ENCODE results near the gene PHF2. TPM values are rescaled to one million over a fixed set of nuclear protein-coding genes. Genes with fewer than 3 reads are reported as not detected.

Gene PHF2
- total and polyA plus RNA-seq, 2 of the 8 experiments (the other 6 are each of a cell fraction or from before 2014, with no cell fraction given) = 3.4 to 9.4 TPM

- no peak overlapping the region for H3K23ac ChIP-seq (ENCODE audit: insufficient read length)
- no peak overlapping the region for H4K5ac ChIP-seq (ENCODE audit: insufficient read length, low read depth, low read length)
- no peaks in the 10 kb centered on the region for H3K23me2 ChIP-seq (ENCODE audit: low read depth, low read length)
- no peak overlapping the region for H3K4me3 ChIP-seq (ENCODE audit: extremely low read depth in 1 of 4, insufficient read depth in 2 of 4, low read depth in 3 of 4, low read length in 4 of 4)
- H3K36me3 ChIP-seq (ENCODE audit: control insufficient read depth in 2 of 4, insufficient read depth in 4 of 4, low read length in 3 of 4) = peaks cover 3 to 11% (median 9%) of the 10 kb centered on the region in 4 experiments; a peak in 6 of 8 replicates
- H3K79me2 ChIP-seq (ENCODE audit: control insufficient read depth in 1 of 2, insufficient read depth in 2 of 2, low read length in 2 of 2) = no peaks in the 10 kb centered on the region; a peak in 1 of 4 replicates
- peaks cover 3% of the 10 kb centered on the region; the same call in 1 of the 2 replicates for H3K79me1 ChIP-seq (ENCODE audit: low read depth, low read length)
- no peak overlapping the region for H2AK5ac ChIP-seq (ENCODE audit: low read depth, low read length)
- 94% methylated on average over 4 of the region's 4 CpGs; no CpG with 5 or more reads in 1 of the 2 experiments for WGBS, 2 experiments (ENCODE audit: extremely low coverage in 1 of 2, insufficient coverage in 1 of 2, insufficient read length in 1 of 2, insufficient replicate concordance in 2 of 2, low coverage in 1 of 2, low lambda C conversion rate in 2 of 2, missing lambda C conversion rate in 1 of 2)
- no peak overlapping the region for H4K91ac ChIP-seq (replicated peaks; ENCODE audit: insufficient read length, low read length)
- no peak overlapping the region for H3K18ac ChIP-seq (ENCODE audit: extremely low read depth, low read length)
- H3K27ac ChIP-seq (ENCODE audit: low read depth, low read length) = no peak overlapping the region
- ChIA-PET POLR2A (ENCODE audit: partially characterized antibody) (interaction anchor here (0.6 kb wide), 1 partner anchor 765 kb away, joined by 3 read pairs; no protein-coding TSS in a partner anchor), CTCF (ENCODE audit: partially characterized antibody) (interaction anchor here (1.5 kb wide), 1 partner anchor 39 kb away, joined by 4 read pairs; no protein-coding TSS in a partner anchor)
- no peak overlapping the region for H3K4me2 ChIP-seq (ENCODE audit: insufficient read depth in 1 of 2, low read depth in 2 of 2, low read length in 2 of 2)
- no peak overlapping the region for H4K8ac ChIP-seq (ENCODE audit: extremely low read depth, insufficient read depth, low read length)
- H2BK20ac ChIP-seq (ENCODE audit: low read length) = no peak overlapping the region
- no peak overlapping the region for H2BK15ac ChIP-seq (ENCODE audit: low read length)
- H2BK5ac ChIP-seq (ENCODE audit: low read depth, low read length) = no peak overlapping the region
- no peak for TF ChIP-seq EP300 (IDR thresholded peaks at IDR 0.05; ENCODE audit: borderline replicate concordance in 1 of 2, low read depth in 2 of 2, low read length in 2 of 2)
- no peak overlapping the region for H2AFZ ChIP-seq (ENCODE audit: low read length)
- H3K4ac ChIP-seq (replicated peaks; ENCODE audit: insufficient read length, low read depth, low read length) = no peak overlapping the region
- H3K56ac ChIP-seq (replicated peaks; ENCODE audit: insufficient read length, low read depth, low read length) = no peak overlapping the region
- H3K9ac ChIP-seq (replicated peaks in 1 of 4; ENCODE audit: extremely low read depth in 1 of 4, low read depth in 3 of 4, low read length in 3 of 4) = no peak overlapping the region
- no peak for FAIRE-seq
- no peak overlapping the region for H2BK120ac ChIP-seq (replicated peaks; ENCODE audit: low read depth, low read length)
- no peaks in the 10 kb centered on the region for H3K9me3 ChIP-seq (ENCODE audit: insufficient read depth in 2 of 2, low read depth in 1 of 2, low read length in 1 of 2)
- H3K27me3 ChIP-seq (replicated peaks in 1 of 4; ENCODE audit: control insufficient read depth in 3 of 4, extremely low read depth in 1 of 4, insufficient read depth in 3 of 4, low read length in 3 of 4) = no peaks in the 10 kb centered on the region
- no peak overlapping the region for H2BK12ac ChIP-seq (ENCODE audit: low read depth, low read length)
- DNase-seq (ENCODE audit: low read depth in 1 of 2, low spot score in 2 of 2) = no peak
- H3K14ac ChIP-seq (ENCODE audit: insufficient read length) = no peak overlapping the region
- H3K4me1 ChIP-seq (replicated peaks in 1 of 4; ENCODE audit: control insufficient read depth in 3 of 4, insufficient read depth in 4 of 4, low read length in 3 of 4) = no peaks in the 10 kb centered on the region; a peak in 1 of 7 replicates
- H4K20me1 ChIP-seq (replicated peaks in 1 of 2; ENCODE audit: control insufficient read depth in 1 of 2, insufficient read depth in 2 of 2, low read length in 2 of 2) = peaks cover 2% of the 10 kb centered on the region in 2 experiments
Measured at GRCh38 chr9:93541005-93541404, 35.4 kb upstream of the PHF2 start.

Data from H1 (cell line).